ENCODE measurements around the gene LY9.
"Not testable (repeated sequence)": the region's sequence is repeated elsewhere in the genome, so short reads cannot be mapped to it uniquely, and the experiment has no call there.

DNA sequence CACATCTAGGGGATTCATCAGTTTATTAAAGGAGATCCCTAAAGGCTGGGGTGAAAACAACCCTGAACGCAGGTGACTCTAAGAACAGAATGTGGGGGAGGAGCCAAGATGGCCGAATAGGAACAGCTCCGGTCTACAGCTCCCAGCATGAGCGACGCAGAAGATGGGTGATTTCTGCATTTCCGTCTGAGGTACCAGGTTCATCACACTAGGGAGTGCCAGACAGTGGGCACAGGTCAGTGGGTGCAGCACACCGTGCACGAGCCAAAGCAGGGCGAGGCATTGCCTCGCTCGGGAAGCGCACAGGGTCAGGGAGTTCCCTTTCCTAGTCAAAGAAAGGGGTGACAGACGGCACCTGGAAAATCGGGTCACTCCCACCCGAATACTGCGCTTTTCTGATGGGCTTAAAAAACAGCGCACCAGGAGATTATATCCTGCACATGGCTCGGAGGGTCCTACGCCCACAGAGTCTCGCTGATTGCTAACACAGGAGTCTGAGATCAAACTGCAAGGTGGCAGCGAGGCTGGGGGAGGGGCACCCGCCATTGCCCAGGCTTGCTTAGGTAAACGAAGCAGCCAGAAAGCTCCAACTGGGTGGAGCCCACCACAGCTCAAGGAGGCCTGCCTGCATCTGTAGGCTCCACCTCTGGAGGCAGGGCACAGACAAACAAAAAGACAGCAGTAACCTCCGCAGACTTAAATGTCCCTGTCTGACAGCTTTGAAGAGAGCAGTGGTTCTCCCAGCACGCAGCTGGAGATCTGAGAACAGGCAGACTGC lies 12.8 kb upstream of the LY9 start:
- not testable (repeated sequence) for TF ChIP-seq POLR2A (IDR thresholded peaks at IDR 0.05)
- TF ChIP-seq, protein P1, sequence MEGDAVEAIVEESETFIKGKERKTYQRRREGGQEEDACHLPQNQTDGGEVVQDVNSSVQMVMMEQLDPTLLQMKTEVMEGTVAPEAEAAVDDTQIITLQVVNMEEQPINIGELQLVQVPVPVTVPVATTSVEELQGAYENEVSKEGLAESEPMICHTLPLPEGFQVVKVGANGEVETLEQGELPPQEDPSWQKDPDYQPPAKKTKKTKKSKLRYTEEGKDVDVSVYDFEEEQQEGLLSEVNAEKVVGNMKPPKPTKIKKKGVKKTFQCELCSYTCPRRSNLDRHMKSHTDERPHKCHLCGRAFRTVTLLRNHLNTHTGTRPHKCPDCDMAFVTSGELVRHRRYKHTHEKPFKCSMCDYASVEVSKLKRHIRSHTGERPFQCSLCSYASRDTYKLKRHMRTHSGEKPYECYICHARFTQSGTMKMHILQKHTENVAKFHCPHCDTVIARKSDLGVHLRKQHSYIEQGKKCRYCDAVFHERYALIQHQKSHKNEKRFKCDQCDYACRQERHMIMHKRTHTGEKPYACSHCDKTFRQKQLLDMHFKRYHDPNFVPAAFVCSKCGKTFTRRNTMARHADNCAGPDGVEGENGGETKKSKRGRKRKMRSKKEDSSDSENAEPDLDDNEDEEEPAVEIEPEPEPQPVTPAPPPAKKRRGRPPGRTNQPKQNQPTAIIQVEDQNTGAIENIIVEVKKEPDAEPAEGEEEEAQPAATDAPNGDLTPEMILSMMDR (IDR thresholded peaks at IDR 0.05), result not testable (repeated sequence)

Data from tibial nerve (tissue), 3 donors.